ENCODE results near the gene LRMDA. TPM values are rescaled to one million over a fixed set of nuclear protein-coding genes. Genes with fewer than 3 reads are reported as not detected.

The LRMDA gene
- total and polyA plus RNA-seq, 2 donors (not counting 3 experiments of a cell fraction or from before 2014, with no cell fraction given) = 9.7 to 18.0 TPM

- dilution Hi-C loops (cut with MboI; ENCODE audit: extremely low pct_ligation_motif_present, low sequenced_read_pairs) (no loop called here), intact Hi-C loops (cut with micrococcal nuclease) (loop anchor here (10.0 kb wide), 1 partner anchor 615 kb away; no protein-coding TSS in a partner anchor)
- H3K79me2 ChIP-seq (ENCODE audit: control insufficient read depth, insufficient read depth, low read length) = no peaks in the 10 kb centered on the region
- H3K9me1 ChIP-seq (replicated peaks; ENCODE audit: control insufficient read depth, extremely low read depth, insufficient read depth, low read length) = no peaks in the 10 kb centered on the region
- no peaks in the 10 kb centered on the region for H3K9me3 ChIP-seq (replicated peaks; ENCODE audit: control insufficient read depth, insufficient read depth, low read length)
- no peak for TF ChIP-seq POLR2A (IDR thresholded peaks at IDR 0.05; ENCODE audit: low read depth, low read length)
- no peak for TF ChIP-seq GATA2 (IDR thresholded peaks at IDR 0.05; ENCODE audit: insufficient read depth, insufficient read length, low read depth, low read length)
- H3K27ac ChIP-seq (ENCODE audit: insufficient read depth, low read depth, low read length) = no peak overlapping the region
- BruUV-seq (replicated peaks) = no TSS peak
- no peaks in the 10 kb centered on the region for H4K20me1 ChIP-seq (replicated peaks; ENCODE audit: control insufficient read depth, extremely low read depth, insufficient read depth, low read length)
- no peaks in the 10 kb centered on the region for H3K27me3 ChIP-seq (ENCODE audit: control insufficient read depth in 2 of 2, insufficient read depth in 2 of 2, low read length in 2 of 2)
- H3K36me3 ChIP-seq (ENCODE audit: control insufficient read depth in 2 of 2, extremely low read depth in 1 of 2, insufficient read depth in 2 of 2, low read length in 2 of 2) = no peaks in the 10 kb centered on the region
- no peak overlapping the region for H3K4me2 ChIP-seq (ENCODE audit: insufficient read depth, low read length)
- H3K9ac ChIP-seq (replicated peaks; ENCODE audit: extremely low read depth, insufficient read depth, low read length) = no peak overlapping the region
- no peak for FAIRE-seq
- ChIA-PET POLR2A (no interaction called here), CTCF (no interaction called here)
- H2AFZ ChIP-seq (ENCODE audit: low read depth, low read length) = no peak overlapping the region
- no peak for DNase-seq (ENCODE audit: low read depth, low spot score)
- H3K4me1 ChIP-seq (ENCODE audit: control insufficient read depth, extremely low read depth, insufficient read depth, low read length) = no peaks in the 10 kb centered on the region
- H3K4me3 ChIP-seq (replicated peaks in 1 of 3; ENCODE audit: insufficient read depth in 1 of 3, low read depth in 1 of 3, low read length in 3 of 3) = no peak overlapping the region
Observed at GRCh38 chr10:75929630-75930161, 498.3 kb downstream of the LRMDA start.

GRCh38 chr10:75932921-75933320, 501.5 kb downstream of the LRMDA start:
- TF ChIP-seq EZH2 (IDR thresholded peaks at IDR 0.05; ENCODE audit: borderline replicate concordance, low read depth, low read length, severe bottlenecking) (no peak), JUN (IDR thresholded peaks at IDR 0.05; ENCODE audit: borderline replicate concordance, insufficient read depth, insufficient read length, low read depth) (no peak), MYC (IDR thresholded peaks at IDR 0.05; ENCODE audit: low read depth, low read length) (no peak), MAX (IDR thresholded peaks at IDR 0.05; ENCODE audit: insufficient read depth, insufficient read length) (no peak), CTCF (IDR thresholded peaks at IDR 0.05; ENCODE audit: extremely low read depth in 1 of 2, insufficient read depth in 1 of 2, low read depth in 1 of 2, low read length in 2 of 2) (no peak), FOS (IDR thresholded peaks at IDR 0.05; ENCODE audit: borderline replicate concordance, insufficient read depth, low read length) (no peak), POLR2A (IDR thresholded peaks at IDR 0.05; ENCODE audit: low read depth, low read length) (no peak), POLR2AphosphoS5 (IDR thresholded peaks at IDR 0.05; ENCODE audit: insufficient read depth, low read depth, low read length) (no peak), GATA2 (IDR thresholded peaks at IDR 0.05; ENCODE audit: insufficient read depth, insufficient read length, low read depth, low read length) (no peak)
- no peaks in the 10 kb centered on the region for H4K20me1 ChIP-seq (replicated peaks; ENCODE audit: control insufficient read depth, extremely low read depth, insufficient read depth, low read length)
- CTCF ChIA-PET = interaction anchor here (1.2 to 1.4 kb wide), 3 partner anchors 20 to 27 kb away, joined by 3 to 6 read pairs (median 3); no protein-coding TSS in a partner anchor
- POLR2A ChIA-PET = no interaction called here
- no peaks in the 10 kb centered on the region for H3K9me1 ChIP-seq (replicated peaks; ENCODE audit: control insufficient read depth, extremely low read depth, insufficient read depth, low read length)
- no peak overlapping the region for H3K9ac ChIP-seq (replicated peaks; ENCODE audit: extremely low read depth, insufficient read depth, low read length)
- no peak overlapping the region for H3K4me3 ChIP-seq (replicated peaks in 1 of 3; ENCODE audit: insufficient read depth in 1 of 3, low read depth in 1 of 3, low read length in 3 of 3)
- FAIRE-seq = no peak
- intact Hi-C loops (cut with micrococcal nuclease) = no loop called here
- dilution Hi-C loops (cut with MboI; ENCODE audit: extremely low pct_ligation_motif_present, low sequenced_read_pairs) = no loop called here
- H3K9me3 ChIP-seq (replicated peaks; ENCODE audit: control insufficient read depth, insufficient read depth, low read length) = no peaks in the 10 kb centered on the region
- H3K4me2 ChIP-seq (ENCODE audit: insufficient read depth, low read length) = no peak overlapping the region
- H3K4me1 ChIP-seq (ENCODE audit: control insufficient read depth, extremely low read depth, insufficient read depth, low read length) = no peaks in the 10 kb centered on the region
- no peak overlapping the region for H3K27ac ChIP-seq (ENCODE audit: insufficient read depth, low read depth, low read length)
- no peaks in the 10 kb centered on the region for H3K27me3 ChIP-seq (ENCODE audit: control insufficient read depth in 2 of 2, insufficient read depth in 2 of 2, low read length in 2 of 2)
- H3K36me3 ChIP-seq (ENCODE audit: control insufficient read depth in 2 of 2, extremely low read depth in 1 of 2, insufficient read depth in 2 of 2, low read length in 2 of 2) = no peaks in the 10 kb centered on the region
- no peak for DNase-seq (ENCODE audit: low read depth, low spot score)
- no TSS peak for BruUV-seq (replicated peaks)
- H2AFZ ChIP-seq (ENCODE audit: low read depth, low read length) = no peak overlapping the region
- H3K79me2 ChIP-seq (ENCODE audit: control insufficient read depth, insufficient read depth, low read length) = no peaks in the 10 kb centered on the region
